Hepatocyte (in vitro differentiated cells): ENCODE results near the gene MICAL2. TPM values are rescaled to one million over a fixed set of nuclear protein-coding genes. Genes with fewer than 3 reads are reported as not detected.

Experiments used
- DNase-seq: peaks from one replicate; pipeline ENCODE4 v3.0.0-alpha.2; 2016; ENCODE audit warnings: low spot score
- H2AFZ ChIP-seq: fragments of 200-600 bp; sonication (generic); 2 replicates; pipeline ENCODE4 v1.6.0; 2016; ENCODE audit warnings: antibody characterized with exemption, mild to moderate bottlenecking
- H3K27ac ChIP-seq: fragments of 200-600 bp; sonication (generic); 2 replicates; pipeline ENCODE4 v1.5.1; 2016; ENCODE audit warnings: mild to moderate bottlenecking
- H3K27me3 ChIP-seq: fragments of 200-600 bp; sonication (generic); 2 replicates; pipeline ENCODE4 v1.6.1; 2016
- H3K36me3 ChIP-seq: fragments of 200-600 bp; sonication (generic); replicated peaks from 2 replicates; pipeline ENCODE4 v1.5.1; 2016; ENCODE audit warnings: low read depth; ENCODE audit not compliant: insufficient read depth
- H3K4me1 ChIP-seq: fragments of 200-600 bp; sonication (generic); 2 replicates; pipeline ENCODE4 v1.5.1; 2016; ENCODE audit warnings: mild to moderate bottlenecking, moderate library complexity; ENCODE audit not compliant: insufficient read depth
- H3K4me2 ChIP-seq: fragments of 200-600 bp; sonication (generic); 2 replicates; pipeline ENCODE4 v1.6.0; 2016
- H3K4me3 ChIP-seq: fragments of 200-600 bp; sonication (generic); 2 replicates; pipeline ENCODE4 v1.5.1; 2016; ENCODE audit warnings: mild to moderate bottlenecking
- H3K79me2 ChIP-seq: fragments of 200-600 bp; sonication (generic); 2 replicates; pipeline ENCODE4 v1.6.0; 2017; ENCODE audit warnings: mild to moderate bottlenecking
- H3K9me2 ChIP-seq: fragments of 200-600 bp; sonication (generic); replicated peaks from 2 replicates; pipeline ENCODE4 v1.6.0; 2017; ENCODE audit warnings: mild to moderate bottlenecking; ENCODE audit not compliant: insufficient read depth
- H3K9me3 ChIP-seq: fragments of 200-600 bp; sonication (generic); 2 replicates; pipeline ENCODE4 v1.5.1; 2016; ENCODE audit warnings: low read depth, mild to moderate bottlenecking
- H4K20me1 ChIP-seq: fragments of 200-600 bp; sonication (generic); 2 replicates; pipeline ENCODE4 v1.6.0; 2016; ENCODE audit warnings: mild to moderate bottlenecking; ENCODE audit not compliant: insufficient read depth, poor library complexity, severe bottlenecking
- CTCF ChIP-seq: fragments of 200-600 bp; sonication (generic); IDR thresholded peaks from 2 replicates; pipeline ENCODE4 v1.5.1; 2016; ENCODE audit warnings: antibody characterized with exemption, mild to moderate bottlenecking; ENCODE audit not compliant: poor library complexity
- EZH2 ChIP-seq: fragments of 200-600 bp; sonication (generic); IDR thresholded peaks from 2 replicates; pipeline ENCODE4 v1.6.1; 2016; ENCODE audit warnings: antibody characterized with exemption, mild to moderate bottlenecking, borderline replicate concordance
- EZH2phosphoT487 ChIP-seq: fragments of 200-600 bp; sonication (generic); IDR thresholded peaks from one replicate; pipeline ENCODE4 v1.6.1; 2018; ENCODE audit warnings: antibody characterized with exemption, mild to moderate bottlenecking, low read depth, moderate library complexity; ENCODE audit not compliant: unreplicated experiment, severe bottlenecking
- whole genome bisulfite sequencing: methylation state at CpG from one replicate; pipeline ENCODE4 v1.1.6; 2016; ENCODE audit warnings: low lambda C conversion rate; ENCODE audit errors: missing lambda C conversion rate; 5-methylcytosine and 5-hydroxymethylcytosine counted together
- polyA plus RNA-seq: library from polyadenylated mRNA; unstranded; fragments of >200 nt; fragmentation: Nextera tagmentation; extraction: Ambion mirVana; gene quantifications from 2 replicates; pipeline ENCODE4 v1.2.1, GENCODE V29; 2016
- total RNA-seq: library from RNA; depleted of rRNA; stranded (reverse); fragments of >200 nt; gene quantifications from 2 replicates; pipeline ENCODE4 v1.2.3, GENCODE V29; 2014

MICAL2 gene
- total and polyA plus RNA-seq, 2 experiments from 2014 or later = 36.8 to 56.0 TPM

- TF ChIP-seq CTCF (no peak), EZH2 (no peak), EZH2phosphoT487 (no peak)
- H3K79me2 ChIP-seq = peaks cover 8% of the 10 kb centered on the region
- H3K4me2 ChIP-seq = no peak overlapping the region
- no peaks in the 10 kb centered on the region for H3K27me3 ChIP-seq
- H3K4me3 ChIP-seq = no peak overlapping the region
- H3K9me3 ChIP-seq = no peaks in the 10 kb centered on the region
- H3K4me1 ChIP-seq = peaks cover 25% of the 10 kb centered on the region
- no peak for DNase-seq
- no peaks in the 10 kb centered on the region for H3K9me2 ChIP-seq
- no peak overlapping the region for H2AFZ ChIP-seq
- no peaks in the 10 kb centered on the region for H4K20me1 ChIP-seq
- H3K27ac ChIP-seq = no peak overlapping the region
- H3K36me3 ChIP-seq = no peaks in the 10 kb centered on the region
- WGBS = 96% methylated on average over 1 of the region's 1 CpG
Measured at GRCh38 chr11:12204506-12204905, 94.1 kb downstream of the MICAL2 start.

GRCh38 chr11:12205330-12205729 lies 94.9 kb downstream of the MICAL2 start:
- DNase-seq = no peak
- H3K4me2 ChIP-seq = no peak overlapping the region
- H3K27me3 ChIP-seq = no peaks in the 10 kb centered on the region
- H2AFZ ChIP-seq = no peak overlapping the region
- no peaks in the 10 kb centered on the region for H3K9me3 ChIP-seq
- no peak overlapping the region for H3K4me3 ChIP-seq
- H3K9me2 ChIP-seq = no peaks in the 10 kb centered on the region
- no peaks in the 10 kb centered on the region for H4K20me1 ChIP-seq
- TF ChIP-seq EZH2 (no peak), EZH2phosphoT487 (no peak), CTCF (no peak)
- peaks cover 19% of the 10 kb centered on the region for H3K4me1 ChIP-seq
- H3K36me3 ChIP-seq = no peaks in the 10 kb centered on the region
- peaks cover 8% of the 10 kb centered on the region for H3K79me2 ChIP-seq
- no peak overlapping the region for H3K27ac ChIP-seq

GRCh38 chr11:12206529-12206928 lies 96.1 kb downstream of the MICAL2 start:
- Histone ChIP-seq H3K9me3 (no peaks in the 10 kb centered on the region), H4K20me1 (no peaks in the 10 kb centered on the region), H3K9me2 (no peaks in the 10 kb centered on the region), H3K4me1 (peaks cover 7% of the 10 kb centered on the region), H3K27me3 (no peaks in the 10 kb centered on the region), H3K4me3 (no peak overlapping the region), H3K36me3 (no peaks in the 10 kb centered on the region), H2AFZ (no peak overlapping the region), H3K79me2 (peaks cover 8% of the 10 kb centered on the region), H3K27ac (peak overlapping the region; percentile 81), H3K4me2 (no peak overlapping the region)
- TF ChIP-seq CTCF (no peak), EZH2phosphoT487 (no peak), EZH2 (no peak)
- DNase-seq = no peak
- 96% methylated on average over 3 of the region's 3 CpGs for WGBS
